CD4-positive, alpha-beta T cell (primary cell): ENCODE data around the gene COPA. TPM values are rescaled to one million over a fixed set of nuclear protein-coding genes. Genes with fewer than 3 reads are reported as not detected.

Experiments
- ATAC-seq: fragments of 200-7000 bp; cut with Tn5 transposase; one replicate; pipeline ENCODE4 v1.10.0; 2022; ENCODE audit warnings: mild to moderate bottlenecking; ENCODE audit not compliant: poor library complexity
- CTCF ChIA-PET: fragments of 350-600 bp; sonication (Branson Sonifier 250); formaldehyde crosslinking; loops from one replicate; lab custom pipeline; 2021; ENCODE audit warnings: antibody characterized with exemption, inconsistent platforms; lab: Charles Lee
- POLR2A ChIA-PET: fragments of 350-600 bp; sonication (Branson Sonifier 250); formaldehyde crosslinking; loops from one replicate; lab custom pipeline; 2021; ENCODE audit warnings: antibody characterized with exemption, inconsistent platforms; lab: Charles Lee
- DNase-seq, 14 experiments: peaks; one replicate each; pipeline ENCODE4 v3.0.0-alpha.2; 2013 to 2020; ENCODE audit warnings: mixed read lengths in 2 of 14
- H3K27ac ChIP-seq, 2 donors: one replicate each; pipeline versions ENCODE4 v1.5.1 to v1.7.0; 2013; ENCODE audit warnings: low read length in 2 of 2, low read depth in 1 of 2, mild to moderate bottlenecking in 1 of 2
- H3K27me3 ChIP-seq, 2 experiments: 1 replicate in 1 of 2; 2 replicates in 1 of 2; pipeline versions ENCODE4 v1.6.1 to v1.7.0; 2013; ENCODE audit warnings: low read length in 2 of 2, control low read depth in 1 of 2, mild to moderate bottlenecking in 1 of 2, moderate library complexity in 1 of 2; ENCODE audit not compliant: insufficient read depth in 2 of 2, control insufficient read depth in 1 of 2
- H3K36me3 ChIP-seq: one replicate; pipeline ENCODE4 v1.6.1; 2013; ENCODE audit warnings: low read length, control low read depth; ENCODE audit not compliant: insufficient read depth
- H3K4me1 ChIP-seq: one replicate; pipeline ENCODE4 v1.6.1; 2013; ENCODE audit warnings: low read length, control low read depth; ENCODE audit not compliant: insufficient read depth
- H3K4me3 ChIP-seq: one replicate; pipeline ENCODE4 v1.5.1; 2013; ENCODE audit warnings: mild to moderate bottlenecking, low read length, moderate library complexity
- H3K9me3 ChIP-seq, 2 experiments: 1 replicate in 1 of 2; 2 replicates in 1 of 2; pipeline versions ENCODE4 v1.6.1 to v1.7.0; 2013; ENCODE audit warnings: low read length in 2 of 2, mild to moderate bottlenecking in 2 of 2, control low read depth in 1 of 2, moderate library complexity in 1 of 2; ENCODE audit not compliant: control insufficient read depth in 1 of 2, insufficient read depth in 1 of 2
- H3K27ac Mint-ChIP-seq: one replicate; pipeline ENCODE4 v1.8.0; 2020; ENCODE audit warnings: mixed read lengths
- H3K27me3 Mint-ChIP-seq: one replicate; pipeline ENCODE4 v1.8.0; 2021; ENCODE audit warnings: mixed read lengths
- H3K36me3 Mint-ChIP-seq: one replicate; pipeline ENCODE4 v1.8.0; 2021; ENCODE audit warnings: low read depth, mixed read lengths
- H3K4me1 Mint-ChIP-seq: one replicate; pipeline ENCODE4 v1.8.0; 2021; ENCODE audit warnings: low read depth, mixed read lengths
- H3K4me3 Mint-ChIP-seq: one replicate; pipeline ENCODE4 v1.8.0; 2020; ENCODE audit warnings: mild to moderate bottlenecking, mixed read lengths
- H3K9me3 Mint-ChIP-seq: one replicate; pipeline ENCODE4 v1.8.0; 2020; ENCODE audit warnings: mixed read lengths
- CTCF ChIP-seq: fragments of 200-600 bp; IDR thresholded peaks from one replicate; pipeline ENCODE4 v1.8.0; 2022; ENCODE audit warnings: antibody characterized with exemption, mild to moderate bottlenecking
- intact Hi-C, 2 experiments: fragments of 100-400 bp; cut with DNase I in 1 of 2; cut with micrococcal nuclease in 1 of 2; formaldehyde crosslinking; loops; one replicate each; pipeline versions ENCODE4 v1.15.1 to v1.9.0; 2023 to 2025; cut with DNase I, micrococcal nuclease
- total RNA-seq, 174 experiments: library from RNA in 2 of 174; stranded (reverse) in 2 of 174; gene quantifications; one replicate each; pipeline ENCODE4 v1.2.3 and lab custom pipeline; 2021 to 2026

Gene COPA
- total RNA-seq, 2 experiments from 2014 or later = 95.0 to 107 TPM

DNA sequence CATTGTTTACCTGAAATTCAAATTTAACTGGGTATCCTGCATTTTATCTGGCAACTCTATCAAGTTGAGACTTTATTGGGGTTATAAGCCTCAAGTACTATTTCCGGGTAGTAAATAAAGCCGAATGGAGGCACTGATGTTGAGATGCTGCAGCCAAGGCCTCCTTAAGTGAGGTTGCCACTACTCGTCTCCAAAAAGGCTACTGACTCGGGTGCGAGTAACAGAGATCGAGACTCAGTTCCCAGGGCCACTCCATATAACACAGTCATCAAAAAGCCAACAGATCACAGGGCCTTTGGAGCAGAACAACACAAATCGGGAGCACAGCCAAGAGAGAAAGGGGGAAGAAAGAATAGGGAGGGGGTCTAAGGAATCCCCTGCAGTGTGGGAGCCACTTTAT is 524 bp downstream of the COPA start:
- H3K4me1 Mint-ChIP-seq = peaks cover 75% of the 10 kb centered on the region
- ATAC-seq (peak; percentile 1), DNase-seq (peak in 3 of 14 experiments; percentile 20 to 42 (median 42))
- no peaks in the 10 kb centered on the region for H3K27me3 Mint-ChIP-seq
- ChIA-PET CTCF (no interaction called here), POLR2A (interaction anchor here (1.1 kb wide), 1 partner anchor 177 kb away, joined by 3 read pairs; no protein-coding TSS in a partner anchor)
- peak overlapping the region; percentile 97 for H3K27ac Mint-ChIP-seq
- no peak for TF ChIP-seq CTCF
- peaks cover 73% of the 10 kb centered on the region for H3K36me3 Mint-ChIP-seq
- peaks cover 55% of the 10 kb centered on the region for H3K36me3 ChIP-seq
- H3K4me3 ChIP-seq = peak overlapping the region; percentile 96
- intact Hi-C loops = loop anchor here (2.0 to 10.0 kb wide), 5 partner anchors 80 to 812 kb away; partner anchors contain the start of genes DCAF8 (in 1 of the 2), IGSF8 (in 1 of the 2), PIGM (in 1 of the 2) and UFC1 (in 1 of the 2)
- H3K4me1 ChIP-seq = peaks cover 18% of the 10 kb centered on the region
- no peaks in the 10 kb centered on the region for H3K9me3 ChIP-seq
- H3K27ac ChIP-seq = peak overlapping the region; percentile 88 to 94
- H3K9me3 Mint-ChIP-seq = no peaks in the 10 kb centered on the region
- H3K27me3 ChIP-seq = no peaks in the 10 kb centered on the region
- peak overlapping the region; percentile 100 for H3K4me3 Mint-ChIP-seq

GRCh38 chr1:160340866-160341265 is 2.2 kb downstream of the COPA start:
- H3K27ac Mint-ChIP-seq = peak overlapping the region; percentile 97
- Histone ChIP-seq H3K4me3 (no peak overlapping the region), H3K36me3 (peaks cover 50% of the 10 kb centered on the region), H3K4me1 (peaks cover 18% of the 10 kb centered on the region), H3K9me3 (no peaks in the 10 kb centered on the region), H3K27me3 (no peaks in the 10 kb centered on the region), H3K27ac (no peak overlapping the region)
- H3K27me3 Mint-ChIP-seq = no peaks in the 10 kb centered on the region
- intact Hi-C loops = loop anchor here (5.0 to 10.0 kb wide), 4 partner anchors 79 to 814 kb away; partner anchors contain the start of genes DCAF8 (in 1 of the 2), IGSF8 (in 1 of the 2), UFC1 (in 1 of the 2) and USP21 (in 1 of the 2)
- TF ChIP-seq CTCF = no peak
- peaks cover 82% of the 10 kb centered on the region for H3K36me3 Mint-ChIP-seq
- CTCF ChIA-PET = no interaction called here
- no peaks in the 10 kb centered on the region for H3K9me3 Mint-ChIP-seq
- H3K4me1 Mint-ChIP-seq = peaks cover 69% of the 10 kb centered on the region
- peak overlapping the region; percentile 75 for H3K4me3 Mint-ChIP-seq
- ATAC-seq = no peak
- POLR2A ChIA-PET = no interaction called here
- no peak for DNase-seq

GRCh38 chr1:160340146-160340545 is 2.9 kb downstream of the COPA start:
- H3K36me3 Mint-ChIP-seq = peaks cover 87% of the 10 kb centered on the region
- no peaks in the 10 kb centered on the region for H3K27me3 Mint-ChIP-seq
- Histone ChIP-seq H3K4me1 (peaks cover 18% of the 10 kb centered on the region), H3K4me3 (no peak overlapping the region), H3K27me3 (no peaks in the 10 kb centered on the region), H3K9me3 (no peaks in the 10 kb centered on the region), H3K27ac (no peak overlapping the region), H3K36me3 (peaks cover 50% of the 10 kb centered on the region)
- H3K9me3 Mint-ChIP-seq = no peaks in the 10 kb centered on the region
- intact Hi-C loops = loop anchor here (5.0 to 10.0 kb wide), 4 partner anchors 78 to 815 kb away; partner anchors contain the start of genes DCAF8 (in 1 of the 2), IGSF8 (in 1 of the 2), UFC1 (in 1 of the 2) and USP21 (in 1 of the 2)
- peak overlapping the region; percentile 97 for H3K27ac Mint-ChIP-seq
- TF ChIP-seq CTCF = no peak
- peaks cover 69% of the 10 kb centered on the region for H3K4me1 Mint-ChIP-seq
- ChIA-PET POLR2A (no interaction called here), CTCF (interaction anchor here (0.9 kb wide), 1 partner anchor 49 kb away, joined by 3 read pairs; no protein-coding TSS in a partner anchor)
- peak overlapping the region; percentile 75 for H3K4me3 Mint-ChIP-seq
- no peak for ATAC-seq
- no peak for DNase-seq
